ENCODE measurements around the gene ADAM19. TPM values are rescaled to one million over a fixed set of nuclear protein-coding genes. Genes with fewer than 3 reads are reported as not detected.

The ADAM19 gene
- total and polyA plus RNA-seq, 2 of the 4 experiments (the other 2 are of a cell fraction) = 35.5 to 49.2 TPM

- H2AK5ac ChIP-seq (ENCODE audit: low read depth, low read length) = no peak overlapping the region
- H3K36me3 ChIP-seq (ENCODE audit: control insufficient read depth, insufficient read depth, low read length) = peaks cover 41% of the 10 kb centered on the region
- no peak overlapping the region for H4K8ac ChIP-seq (ENCODE audit: low read depth in 2 of 2, low read length in 2 of 2)
- no peak overlapping the region for H2BK120ac ChIP-seq (ENCODE audit: low read depth, low read length)
- TF ChIP-seq MXI1 (IDR thresholded peaks at IDR 0.05; ENCODE audit: borderline replicate concordance, low read depth, low read length) (no peak), ELK1 (IDR thresholded peaks at IDR 0.05; ENCODE audit: borderline replicate concordance, low read depth, low read length) (no peak), MAZ (IDR thresholded peaks at IDR 0.05; ENCODE audit: borderline replicate concordance, low read depth, low read length) (no peak), NFE2L2 (IDR thresholded peaks at IDR 0.05; ENCODE audit: low read depth, low read length) (no peak), FOS (IDR thresholded peaks at IDR 0.05; ENCODE audit: low read depth, low read length) (no peak), BHLHE40 (IDR thresholded peaks at IDR 0.05; ENCODE audit: low read depth, low read length) (no peak), CHD1 (IDR thresholded peaks at IDR 0.05; ENCODE audit: low read depth, low read length) (no peak), CTCF (conservative IDR thresholded peaks at IDR 0.05; ENCODE audit: low read depth, low read length) (no peak), CEBPB (IDR thresholded peaks at IDR 0.05; ENCODE audit: low read depth, low read length) (no peak), SMC3 (IDR thresholded peaks at IDR 0.05; ENCODE audit: low read depth, low read length) (no peak), USF2 (IDR thresholded peaks at IDR 0.05; ENCODE audit: low read depth, low read length) (no peak), RFX5 (IDR thresholded peaks at IDR 0.05; ENCODE audit: low read depth, low read length) (no peak), RCOR1 (IDR thresholded peaks at IDR 0.05; ENCODE audit: insufficient replicate concordance, low read length) (no peak), MAFK (IDR thresholded peaks at IDR 0.05; ENCODE audit: low read depth, low read length) (no peak), POLR2A (IDR thresholded peaks at IDR 0.05; ENCODE audit: low read depth, low read length) (no peak), RAD21 (IDR thresholded peaks at IDR 0.05; ENCODE audit: low read length) (no peak)
- no peak overlapping the region for H3K27ac ChIP-seq (ENCODE audit: insufficient read depth, low read length)
- no peak overlapping the region for H2BK20ac ChIP-seq (ENCODE audit: low read depth, low read length)
- H3K14ac ChIP-seq (replicated peaks; ENCODE audit: low read depth, low read length) = no peak overlapping the region
- H3K27me3 ChIP-seq (ENCODE audit: control insufficient read depth, insufficient read depth, low read length) = no peaks in the 10 kb centered on the region
- in situ Hi-C loops (cut with MboI; ENCODE audit: low sequenced_read_pairs) = no loop called here
- peaks cover 3% of the 10 kb centered on the region; the same call in 1 of the 2 replicates for H3K9me1 ChIP-seq (ENCODE audit: insufficient read depth, low read length)
- H2AFZ ChIP-seq (replicated peaks; ENCODE audit: low read length, poor library complexity) = no peak overlapping the region
- CTCF ChIA-PET = no interaction called here
- H3K18ac ChIP-seq (ENCODE audit: low read depth, low read length) = no peak overlapping the region
- 100% methylated on average over 2 of the region's 5 CpGs; no CpG with 5 or more reads in 1 of the 2 experiments for whole genome bisulfite sequencing, 2 experiments (ENCODE audit: extremely low coverage in 2 of 2, insufficient read length in 1 of 2)
- H3K9me3 ChIP-seq (ENCODE audit: control insufficient read depth, insufficient read depth, low read length) = no peaks in the 10 kb centered on the region
- no peaks in the 10 kb centered on the region for H3K4me1 ChIP-seq (ENCODE audit: control insufficient read depth, insufficient read depth, low read length)
- no peak overlapping the region for H3K4me2 ChIP-seq (ENCODE audit: low read depth, low read length)
- no peak overlapping the region for H2BK15ac ChIP-seq (ENCODE audit: low read depth, low read length)
- no peak overlapping the region for H4K91ac ChIP-seq (ENCODE audit: insufficient read depth, low read depth, low read length)
- no peak overlapping the region for H3K4me3 ChIP-seq (ENCODE audit: insufficient read depth, low read depth, low read length)
- intact Hi-C loops (cut with micrococcal nuclease) = no loop called here
- POLR2A ChIA-PET (ENCODE audit: unreplicated experiment) = no interaction called here
- ATAC-seq (ENCODE audit: low read depth) (no peak), DNase-seq (no peak)
- H2BK5ac ChIP-seq (ENCODE audit: low read depth, low read length, poor library complexity, severe bottlenecking) = no peak overlapping the region
- no peak overlapping the region for H3K56ac ChIP-seq (ENCODE audit: extremely low read depth, insufficient read depth, low read length)
- BruUV-seq (replicated peaks) = no TSS peak
- H4K20me1 ChIP-seq (ENCODE audit: insufficient read depth, low read length) = no peaks in the 10 kb centered on the region
- no peak overlapping the region for H4K5ac ChIP-seq (ENCODE audit: low read depth, low read length)
- peaks cover 8 to 25% of the 10 kb centered on the region in 2 experiments for H3K79me1 ChIP-seq (ENCODE audit: low read depth in 1 of 2, low read length in 2 of 2)
- no peak overlapping the region for H3K4ac ChIP-seq (ENCODE audit: low read depth, low read length)
- no peak overlapping the region for H3K9ac ChIP-seq (ENCODE audit: low read depth, low read length)
- H2AK9ac ChIP-seq (replicated peaks; ENCODE audit: low read depth, low read length, poor library complexity) = no peak overlapping the region
- dilution Hi-C loops (cut with HindIII; ENCODE audit: low sequenced_read_pairs, unreplicated experiment) = no loop called here
- no peak overlapping the region for H3K23ac ChIP-seq (ENCODE audit: low read depth, low read length)
These were observed 81.3 kb downstream of the ADAM19 start for GRCh38 chr5:157494178-157494832.
